SK-N-SH (cell line): ENCODE results near the gene MAP3K19. TPM values are rescaled to one million over a fixed set of nuclear protein-coding genes. Genes with fewer than 3 reads are reported as not detected.

ENCODE experiments used
- CTCF ChIA-PET: fragments of 300-600, 350-600 bp; formaldehyde crosslinking; extraction: SDS; loops from one replicate; lab custom pipeline; 2021; lab: Yijun Ruan, JAX
- POLR2A ChIA-PET: fragments of 350-600 bp; sonication (Branson Sonifier 250); formaldehyde crosslinking; extraction: SDS; loops from one replicate; lab custom pipeline; 2020; ENCODE audit warnings: antibody characterized with exemption, inconsistent platforms; lab: Yijun Ruan, JAX
- DNase-seq: peaks from one replicate; pipeline ENCODE4 v3.0.0; 2012
- H2AFZ ChIP-seq: fragments of 200-600 bp; sonication (generic); 2 replicates; pipeline ENCODE4 v1.8.1; 2016; ENCODE audit warnings: antibody characterized with exemption, mild to moderate bottlenecking, low read depth
- H3F3A ChIP-seq: fragments of 200-600 bp; sonication (generic); replicated peaks from 2 replicates; pipeline ENCODE3; 2016; ENCODE audit warnings: antibody characterized with exemption, mild to moderate bottlenecking; ENCODE audit not compliant: insufficient read depth
- H3K27ac ChIP-seq, 2 experiments: fragments of 200-500 bp in 1 of 2; fragments of 200-600 bp in 1 of 2; sonication (Bioruptor generic) in 1 of 2; sonication (generic), shearing (Covaris generic) in 1 of 2; 2 replicates each; pipeline versions ENCODE4 v1.5.1 to v1.6.1; 2014 to 2016; ENCODE audit warnings: low read depth in 2 of 2, inconsistent platforms in 1 of 2, low read length in 1 of 2, mild to moderate bottlenecking in 1 of 2, mixed read lengths in 1 of 2
- H3K27me3 ChIP-seq: fragments of 200-600 bp; sonication (generic), shearing (Covaris generic); 2 replicates; pipeline ENCODE4 v1.6.1; 2016; ENCODE audit warnings: mixed run types; ENCODE audit not compliant: insufficient read depth
- H3K36me3 ChIP-seq, 2 experiments: fragments of 200-500 bp in 1 of 2; fragments of 200-600 bp in 1 of 2; sonication (Bioruptor generic) in 1 of 2; sonication (generic) in 1 of 2; replicated peaks in 1 of 2; 2 replicates each; pipeline versions ENCODE3 to v1.5.1; 2014 to 2016; ENCODE audit warnings: low read length in 1 of 2, mild to moderate bottlenecking in 1 of 2; ENCODE audit not compliant: insufficient read depth in 2 of 2, control insufficient read depth in 1 of 2
- H3K4me1 ChIP-seq, 2 experiments: fragments of 200-500 bp in 1 of 2; fragments of 200-600 bp in 1 of 2; sonication (Bioruptor generic) in 1 of 2; sonication (generic), shearing (Covaris generic) in 1 of 2; 2 replicates each; pipeline versions ENCODE4 v1.5.1 to v1.6.1; 2014 to 2016; ENCODE audit warnings: low read depth in 1 of 2, low read length in 1 of 2, mixed run types in 1 of 2; ENCODE audit not compliant: insufficient read depth in 2 of 2, control insufficient read depth in 1 of 2
- H3K4me2 ChIP-seq: fragments of 200-600 bp; sonication (generic), shearing (Covaris generic); 2 replicates; pipeline ENCODE4 v1.6.1; 2017; ENCODE audit warnings: mixed run types
- H3K4me3 ChIP-seq, 2 experiments: fragments of 200-500 bp in 1 of 2; fragments of 200-600 bp in 1 of 2; sonication (Bioruptor generic) in 1 of 2; sonication (generic), shearing (Covaris generic) in 1 of 2; 2 replicates each; pipeline versions ENCODE4 v1.5.1 to v1.8.1; 2014 to 2016; ENCODE audit warnings: low read depth in 2 of 2, inconsistent platforms in 1 of 2, low read length in 1 of 2, mild to moderate bottlenecking in 1 of 2, mixed read lengths in 1 of 2, moderate library complexity in 1 of 2
- H3K79me2 ChIP-seq: fragments of 200-600 bp; sonication (generic); 2 replicates; pipeline ENCODE4 v1.8.1; 2017; ENCODE audit warnings: mild to moderate bottlenecking; ENCODE audit not compliant: insufficient read depth
- H3K9ac ChIP-seq: fragments of 200-600 bp; sonication (generic); 2 replicates; pipeline ENCODE4 v1.6.1; 2017; ENCODE audit warnings: mixed run types
- H3K9me2 ChIP-seq: fragments of 200-600 bp; sonication (generic); 2 replicates; pipeline ENCODE4 v1.6.1; 2017; ENCODE audit warnings: mixed run types
- H3K9me3 ChIP-seq: fragments of 200-600 bp; sonication (generic); 2 replicates; pipeline ENCODE4 v1.6.1; 2017; ENCODE audit warnings: mixed run types, mild to moderate bottlenecking, moderate library complexity
- H4K20me1 ChIP-seq: fragments of 200-600 bp; sonication (generic); 2 replicates; pipeline ENCODE4 v1.6.1; 2017; ENCODE audit warnings: mild to moderate bottlenecking, mixed run types; ENCODE audit not compliant: insufficient read depth
- CTCF ChIP-seq: fragments of 200-600 bp; sonication (generic); IDR thresholded peaks from 2 replicates; pipeline ENCODE4 v1.6.1; 2017; ENCODE audit warnings: antibody characterized with exemption, mild to moderate bottlenecking, moderate library complexity
- ELF1 ChIP-seq: IDR thresholded peaks from 2 replicates; pipeline ENCODE4 v1.4.0; 2012
- EZH2phosphoT487 ChIP-seq: fragments of 200-600 bp; sonication (generic); IDR thresholded peaks from 2 replicates; pipeline ENCODE4 v1.6.1; 2017; ENCODE audit warnings: low read depth, mixed run types, mild to moderate bottlenecking, antibody characterized with exemption, moderate library complexity, borderline replicate concordance
- FOSL2 ChIP-seq: IDR thresholded peaks from 2 replicates; pipeline ENCODE4 v1.4.0; 2012; ENCODE audit warnings: low read depth, mild to moderate bottlenecking, moderate library complexity, borderline replicate concordance
- FOXM1 ChIP-seq: IDR thresholded peaks from 2 replicates; pipeline ENCODE4 v1.4.0; 2012; ENCODE audit warnings: low read depth, mild to moderate bottlenecking
- GABPA ChIP-seq: IDR thresholded peaks from 2 replicates; pipeline ENCODE4 v1.4.0; 2012; ENCODE audit warnings: low read depth, mild to moderate bottlenecking
- GATA2 ChIP-seq: sonication (generic); formaldehyde crosslinking; IDR thresholded peaks from 2 replicates; pipeline ENCODE4 v1.5.0; 2020; ENCODE audit warnings: mild to moderate bottlenecking, missing genetic modification reagents
- IRF3 ChIP-seq: fragments of 150-350 bp; IDR thresholded peaks from 2 replicates; pipeline ENCODE4 v1.6.1; 2016; ENCODE audit warnings: mild to moderate bottlenecking, low read depth, low read length
- MXI1 ChIP-seq: IDR thresholded peaks from 2 replicates; pipeline ENCODE4 v1.6.1; 2012; ENCODE audit warnings: mild to moderate bottlenecking, low read depth, low read length, improper control_type of control experiment
- NRF1 ChIP-seq: IDR thresholded peaks from 2 replicates; pipeline ENCODE4 v1.6.1; 2012; ENCODE audit warnings: low read depth, mild to moderate bottlenecking, low read length
- POLR2AphosphoS5 ChIP-seq: IDR thresholded peaks from 2 replicates; pipeline ENCODE4 v1.6.1; 2012; ENCODE audit warnings: low read depth, low read length
- RAD21 ChIP-seq: IDR thresholded peaks from 2 replicates; pipeline ENCODE4 v1.6.1; 2012; ENCODE audit warnings: mild to moderate bottlenecking, low read length
- SIN3A ChIP-seq: IDR thresholded peaks from 2 replicates; pipeline ENCODE4 v1.6.1; 2012; ENCODE audit warnings: low read depth, mild to moderate bottlenecking, low read length, moderate library complexity, borderline replicate concordance
- SMC3 ChIP-seq: IDR thresholded peaks from 2 replicates; pipeline ENCODE4 v1.6.1; 2012; ENCODE audit warnings: low read depth, low read length, improper control_type of control experiment
- TAF1 ChIP-seq: IDR thresholded peaks from 2 replicates; pipeline ENCODE4 v1.6.1; 2012; ENCODE audit warnings: low read depth, mild to moderate bottlenecking, low read length, moderate library complexity, borderline replicate concordance
- WGBS: methylation state at CpG from one replicate; pipeline ENCODE4 v1.1.6; 2017; ENCODE audit warnings: low lambda C conversion rate; 5-methylcytosine and 5-hydroxymethylcytosine counted together
- polyA plus RNA-seq, 3 experiments: library from polyadenylated mRNA; depleted of rRNA; stranded (reverse); fragments of >200 nt; gene quantifications; 2 replicates each; pipeline ENCODE4 v1.2.3, GENCODE V29; 2012
- TF ChIP-seq, protein P1 (sequence below): IDR thresholded peaks from 2 replicates; pipeline ENCODE4 v1.6.1; 2012; ENCODE audit warnings: mild to moderate bottlenecking, low read depth, low read length, moderate library complexity
- TF ChIP-seq, protein P2 (sequence below): IDR thresholded peaks from 2 replicates; pipeline ENCODE4 v1.4.0; 2012; ENCODE audit warnings: low read depth, borderline replicate concordance

Gene MAP3K19
- polyA plus RNA-seq, 1 of the 3 experiments (the other 2 are of a cell fraction): not detected

DNA sequence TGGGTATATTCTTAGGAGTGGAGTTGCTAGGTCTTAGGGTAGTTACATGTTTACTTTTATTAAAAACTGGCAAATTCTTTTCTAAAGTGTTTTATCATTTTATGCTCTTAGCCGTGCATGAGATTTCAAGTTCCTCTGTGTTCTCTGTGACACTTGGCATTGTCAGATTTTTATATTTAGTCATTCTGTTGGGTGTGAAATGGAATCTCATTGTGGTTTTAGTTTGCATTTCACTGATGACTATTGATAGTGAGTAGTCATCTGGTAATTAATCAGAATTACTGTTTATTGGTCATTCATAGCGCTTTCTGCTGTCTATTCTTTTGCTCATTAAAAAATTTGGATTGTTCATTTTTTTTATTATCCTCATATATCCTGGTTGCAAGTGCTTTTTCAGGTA is 39.0 kb upstream of the MAP3K19 start:
- CTCF ChIA-PET: interaction anchor here (1.4 kb wide), 1 partner anchor 40 kb away, joined by 3 read pairs; no protein-coding TSS in a partner anchor
- H3K79me2 ChIP-seq: peaks cover 89% of the 10 kb centered on the region
- TF ChIP-seq SMC3 (no peak), FOSL2 (no peak), FOXM1 (no peak), IRF3 (no peak), MXI1 (no peak), GABPA (no peak), ELF1 (no peak), TAF1 (no peak), POLR2AphosphoS5 (no peak), RAD21 (no peak), SIN3A (no peak)
- TF ChIP-seq, protein P1, sequence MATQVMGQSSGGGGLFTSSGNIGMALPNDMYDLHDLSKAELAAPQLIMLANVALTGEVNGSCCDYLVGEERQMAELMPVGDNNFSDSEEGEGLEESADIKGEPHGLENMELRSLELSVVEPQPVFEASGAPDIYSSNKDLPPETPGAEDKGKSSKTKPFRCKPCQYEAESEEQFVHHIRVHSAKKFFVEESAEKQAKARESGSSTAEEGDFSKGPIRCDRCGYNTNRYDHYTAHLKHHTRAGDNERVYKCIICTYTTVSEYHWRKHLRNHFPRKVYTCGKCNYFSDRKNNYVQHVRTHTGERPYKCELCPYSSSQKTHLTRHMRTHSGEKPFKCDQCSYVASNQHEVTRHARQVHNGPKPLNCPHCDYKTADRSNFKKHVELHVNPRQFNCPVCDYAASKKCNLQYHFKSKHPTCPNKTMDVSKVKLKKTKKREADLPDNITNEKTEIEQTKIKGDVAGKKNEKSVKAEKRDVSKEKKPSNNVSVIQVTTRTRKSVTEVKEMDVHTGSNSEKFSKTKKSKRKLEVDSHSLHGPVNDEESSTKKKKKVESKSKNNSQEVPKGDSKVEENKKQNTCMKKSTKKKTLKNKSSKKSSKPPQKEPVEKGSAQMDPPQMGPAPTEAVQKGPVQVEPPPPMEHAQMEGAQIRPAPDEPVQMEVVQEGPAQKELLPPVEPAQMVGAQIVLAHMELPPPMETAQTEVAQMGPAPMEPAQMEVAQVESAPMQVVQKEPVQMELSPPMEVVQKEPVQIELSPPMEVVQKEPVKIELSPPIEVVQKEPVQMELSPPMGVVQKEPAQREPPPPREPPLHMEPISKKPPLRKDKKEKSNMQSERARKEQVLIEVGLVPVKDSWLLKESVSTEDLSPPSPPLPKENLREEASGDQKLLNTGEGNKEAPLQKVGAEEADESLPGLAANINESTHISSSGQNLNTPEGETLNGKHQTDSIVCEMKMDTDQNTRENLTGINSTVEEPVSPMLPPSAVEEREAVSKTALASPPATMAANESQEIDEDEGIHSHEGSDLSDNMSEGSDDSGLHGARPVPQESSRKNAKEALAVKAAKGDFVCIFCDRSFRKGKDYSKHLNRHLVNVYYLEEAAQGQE: no peak

GRCh38 chr2:135078417-135078816 is 31.2 kb upstream of the MAP3K19 start:
- Histone ChIP-seq H3K27me3 (no peaks in the 10 kb centered on the region), H3K4me2 (no peak overlapping the region), H3K79me2 (peaks cover 84% of the 10 kb centered on the region), H4K20me1 (0 out of 2 replicates have a peak, but pooled peaks cover 3% of the 10 kb centered on the region), H3K9me2 (0 out of 2 replicates have a peak, but pooled peaks cover 3% of the 10 kb centered on the region)
- TF ChIP-seq, protein P2, sequence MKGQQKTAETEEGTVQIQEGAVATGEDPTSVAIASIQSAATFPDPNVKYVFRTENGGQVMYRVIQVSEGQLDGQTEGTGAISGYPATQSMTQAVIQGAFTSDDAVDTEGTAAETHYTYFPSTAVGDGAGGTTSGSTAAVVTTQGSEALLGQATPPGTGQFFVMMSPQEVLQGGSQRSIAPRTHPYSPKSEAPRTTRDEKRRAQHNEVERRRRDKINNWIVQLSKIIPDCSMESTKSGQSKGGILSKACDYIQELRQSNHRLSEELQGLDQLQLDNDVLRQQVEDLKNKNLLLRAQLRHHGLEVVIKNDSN: no peak
- TF ChIP-seq EZH2phosphoT487 (no peak), RAD21 (no peak), CTCF (no peak), GATA2 (CRISPR knock-in tag) (no peak), NRF1 (no peak), MXI1 (no peak)
- TF ChIP-seq, all 33 proteins: peak for 0
- Histone ChIP-seq H3K9ac (no peak overlapping the region), H2AFZ (no peak overlapping the region), H3K9me3 (no peaks in the 10 kb centered on the region), H3F3A (peaks cover 15% of the 10 kb centered on the region), H3K4me3 (no peak overlapping the region), H3K4me1 (no peaks in the 10 kb centered on the region), H3K36me3 (peaks cover 2 to 40% of the 10 kb centered on the region in 2 experiments), H3K27ac (no peak overlapping the region)
- ChIA-PET CTCF (no interaction called here), POLR2A (no interaction called here)
- no peak for DNase-seq

More for the DNA sequence above, 39.0 kb upstream of the MAP3K19 start:
- no peak overlapping the region for H3K27ac ChIP-seq
- no peak overlapping the region for H2AFZ ChIP-seq
- no peak overlapping the region for H3K4me2 ChIP-seq
- H3F3A ChIP-seq: no peaks in the 10 kb centered on the region
- H3K27me3 ChIP-seq: no peaks in the 10 kb centered on the region
- H4K20me1 ChIP-seq: 0 out of 2 replicates have a peak, but pooled peaks cover 4% of the 10 kb centered on the region
- H3K9me2 ChIP-seq: no peaks in the 10 kb centered on the region
- H3K4me3 ChIP-seq: no peak overlapping the region
- POLR2A ChIA-PET: no interaction called here
- H3K4me1 ChIP-seq: no peaks in the 10 kb centered on the region; a peak in 1 of 4 replicates
- DNase-seq: no peak
- H3K9ac ChIP-seq: no peak overlapping the region
- WGBS: 97% methylated on average over 2 of the region's 2 CpGs
- peaks cover 2 to 41% of the 10 kb centered on the region in 2 experiments for H3K36me3 ChIP-seq
- no peaks in the 10 kb centered on the region for H3K9me3 ChIP-seq
